Liver (tissue), 9 donors: ENCODE data around the gene RFX7. TPM values are rescaled to one million over a fixed set of nuclear protein-coding genes. Genes with fewer than 3 reads are reported as not detected.

Source experiments
- DNase-seq: peaks from one replicate; pipeline ENCODE4 v3.0.0-alpha.2; 2017; ENCODE audit warnings: low spot score
- H3K27ac ChIP-seq, 2 donors: one replicate each; pipeline ENCODE4 v1.7.0; 2013; ENCODE audit warnings: inconsistent platforms in 2 of 2, low read length in 2 of 2, control low read depth in 1 of 2, low read depth in 1 of 2, mild to moderate bottlenecking in 1 of 2
- H3K27me3 ChIP-seq, 4 donors: one replicate each; pipeline versions ENCODE4 v1.6.1 to v1.7.0; 2013; ENCODE audit warnings: low read length in 3 of 4, inconsistent platforms in 1 of 4, mild to moderate bottlenecking in 1 of 4, moderate library complexity in 1 of 4; ENCODE audit not compliant: control insufficient read depth in 4 of 4, insufficient read depth in 4 of 4
- H3K36me3 ChIP-seq, 4 donors: one replicate each; pipeline versions ENCODE4 v1.6.1 to v1.7.0; 2013; ENCODE audit warnings: low read length in 3 of 4, mild to moderate bottlenecking in 3 of 4, low read depth in 1 of 4, moderate library complexity in 1 of 4; ENCODE audit not compliant: control insufficient read depth in 4 of 4, insufficient read depth in 3 of 4
- H3K4me1 ChIP-seq, 4 donors: one replicate each; pipeline versions ENCODE4 v1.6.1 to v1.7.0; 2013; ENCODE audit warnings: low read length in 3 of 4, mild to moderate bottlenecking in 3 of 4, moderate library complexity in 1 of 4; ENCODE audit not compliant: control insufficient read depth in 4 of 4, insufficient read depth in 4 of 4
- H3K4me3 ChIP-seq, 3 donors: one replicate each; pipeline versions ENCODE4 v1.6.1 to v1.7.0; 2013; ENCODE audit warnings: low read length in 3 of 3, control low read depth in 1 of 3, low read depth in 1 of 3, mild to moderate bottlenecking in 1 of 3
- H3K9ac ChIP-seq, 2 donors: one replicate each; pipeline ENCODE4 v1.7.0; 2013; ENCODE audit warnings: low read length in 2 of 2, mild to moderate bottlenecking in 2 of 2, moderate library complexity in 2 of 2, control low read depth in 1 of 2, low read depth in 1 of 2
- H3K9me3 ChIP-seq, 4 donors: one replicate each; pipeline versions ENCODE4 v1.6.1 to v1.7.0; 2013; ENCODE audit warnings: low read length in 3 of 4; ENCODE audit not compliant: control insufficient read depth in 4 of 4
- CTCF ChIP-seq: fragments of 150-350 bp; IDR thresholded peaks from 2 replicates; pipeline ENCODE4 v1.5.1; 2017; ENCODE audit warnings: improper control_type of control experiment, low read depth, low read length; ENCODE audit not compliant: missing input control
- EGR1 ChIP-seq, 2 donors: IDR thresholded peaks; 2 replicates each; pipeline ENCODE4 v1.6.1; 2016 to 2018; ENCODE audit warnings: antibody characterized with exemption in 2 of 2, low read depth in 2 of 2
- FOXA1 ChIP-seq: IDR thresholded peaks from 2 replicates; pipeline ENCODE4 v1.6.1; 2016; ENCODE audit warnings: antibody characterized with exemption
- FOXA2 ChIP-seq: IDR thresholded peaks from 2 replicates; pipeline ENCODE4 v1.6.1; 2016; ENCODE audit warnings: antibody characterized with exemption
- GABPA ChIP-seq, 2 donors: IDR thresholded peaks in 1 of 2; conservative IDR thresholded peaks in 1 of 2; 2 replicates each; pipeline ENCODE4 v1.6.1; 2016; ENCODE audit warnings: antibody characterized with exemption in 2 of 2, mild to moderate bottlenecking in 1 of 2, moderate library complexity in 1 of 2
- HNF4A ChIP-seq, 2 donors: conservative IDR thresholded peaks; 2 replicates each; pipeline ENCODE4 v1.6.1; 2016; ENCODE audit warnings: antibody characterized with exemption in 2 of 2, mild to moderate bottlenecking in 2 of 2
- HNF4G ChIP-seq: IDR thresholded peaks from 2 replicates; pipeline ENCODE4 v1.6.1; 2016; ENCODE audit warnings: antibody characterized with exemption
- MAX ChIP-seq: IDR thresholded peaks from 2 replicates; pipeline ENCODE4 v1.6.1; 2016; ENCODE audit warnings: antibody characterized with exemption
- NR2F2 ChIP-seq: IDR thresholded peaks from 2 replicates; pipeline ENCODE4 v1.6.1; 2016; ENCODE audit warnings: antibody characterized with exemption
- RAD21 ChIP-seq, 2 donors: IDR thresholded peaks; 2 replicates each; pipeline ENCODE4 v1.6.1; 2016; ENCODE audit warnings: antibody characterized with exemption in 2 of 2, mild to moderate bottlenecking in 2 of 2
- REST ChIP-seq: IDR thresholded peaks from 2 replicates; pipeline ENCODE4 v1.6.1; 2016; ENCODE audit warnings: antibody characterized with exemption, mild to moderate bottlenecking
- TAF1 ChIP-seq: conservative IDR thresholded peaks from 2 replicates; pipeline ENCODE4 v1.6.1; 2016; ENCODE audit warnings: antibody characterized with exemption, mild to moderate bottlenecking
- YY1 ChIP-seq: IDR thresholded peaks from 2 replicates; pipeline ENCODE4 v1.6.1; 2016; ENCODE audit warnings: antibody characterized with exemption, mild to moderate bottlenecking
- ZBTB33 ChIP-seq: IDR thresholded peaks from 2 replicates; pipeline ENCODE4 v1.6.1; 2016; ENCODE audit warnings: antibody characterized with exemption
- WGBS: extraction: QIAGEN DNeasy Blood & Tissue Kit; methylation state at CpG from one replicate; pipeline ENCODE4 v1.1.7; 2013; 5-methylcytosine and 5-hydroxymethylcytosine counted together
- polyA plus RNA-seq, 2 donors: library from polyadenylated mRNA; stranded (reverse) in 1 of 2; unstranded in 1 of 2; fragments of 200-250 nt in 1 of 2; fragments of >200 nt in 1 of 2; fragmentation: Nextera tagmentation in 1 of 2; extraction: Ambion mirVana in 1 of 2; gene quantifications; one replicate each; pipeline versions ENCODE4 v1.2.1 to v1.2.3, GENCODE V29; 2013 to 2015
- total RNA-seq, 2 donors: library from RNA; depleted of rRNA; stranded (reverse); fragments of >200 nt; gene quantifications; one replicate each; pipeline ENCODE4 v1.2.3, GENCODE V29; 2014
- donor health status: healthy.
- donor health status: healthy.
- donor health status: healthy.
- donor health status: healthy.
- donor health status: healthy.

The RFX7 gene
- total and polyA plus RNA-seq, 4 donors: 1.3 to 4.2 (median 1.9) TPM

GRCh38 chr15:56038707-56039106 is 205.0 kb downstream of the RFX7 start:
- WGBS: 94% methylated on average over 4 of the region's 4 CpGs
- Histone ChIP-seq H3K27ac (no peak overlapping the region), H3K36me3 (no peaks in the 10 kb centered on the region)

More at GRCh38 chr15:56038707-56039106, 205.0 kb downstream of the RFX7 start:
- TF ChIP-seq RAD21 (IDR thresholded peaks at IDR 0.05) (no peak), FOXA1 (no peak), FOXA2 (no peak), NR2F2 (no peak), EGR1 (IDR thresholded peaks at IDR 0.05; ENCODE audit: low read depth in 2 of 2) (no peak), ZBTB33 (no peak), GABPA (IDR thresholded peaks at IDR 0.05 in 1 of 2, conservative IDR thresholded peaks at IDR 0.05 in 1 of 2) (no peak), HNF4G (no peak), TAF1 (no peak), CTCF (no peak), REST (no peak), MAX (no peak), YY1 (no peak), HNF4A (conservative IDR thresholded peaks at IDR 0.05) (no peak)
- H3K27me3 ChIP-seq: no peaks in the 10 kb centered on the region
- no peak overlapping the region for H3K9ac ChIP-seq
- no peaks in the 10 kb centered on the region for H3K9me3 ChIP-seq
- H3K4me3 ChIP-seq: no peak overlapping the region
- no peak for DNase-seq
- peaks cover 0 to 10% (median under 1%) of the 10 kb centered on the region in 4 donors for H3K4me1 ChIP-seq
